ENCODE results near the gene ATP2A3. TPM values are rescaled to one million over a fixed set of nuclear protein-coding genes. Genes with fewer than 3 reads are reported as not detected.

ATP2A3 gene
- total RNA-seq, 1 experiment from 2014 or later, result 13.3 TPM

DNA sequence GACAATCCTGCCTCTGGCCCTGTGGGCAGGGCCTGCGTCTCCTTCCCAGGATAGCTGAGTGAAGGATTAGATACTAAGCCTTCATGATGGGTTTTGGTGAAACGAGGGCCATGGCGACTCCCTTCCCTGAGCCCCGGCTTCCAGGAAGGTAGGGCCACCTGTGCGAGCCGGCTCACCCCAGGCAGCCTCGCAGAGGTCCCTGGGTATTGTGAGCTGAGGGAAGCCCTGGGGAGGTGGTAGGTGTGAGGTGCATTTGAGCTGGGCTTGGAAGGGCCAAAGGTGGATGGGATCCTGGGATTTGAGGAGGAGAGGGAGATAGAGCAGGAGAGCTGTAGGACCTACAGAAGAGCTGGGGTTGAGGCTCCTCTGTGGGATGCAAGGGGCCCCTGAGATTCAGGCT lies 41.5 kb downstream of the ATP2A3 start:
- no peak overlapping the region for H2BK120ac ChIP-seq (ENCODE audit: low read depth, low read length, poor library complexity, severe bottlenecking)
- H3K4me1 ChIP-seq (ENCODE audit: insufficient read depth, low read length), result no peaks in the 10 kb centered on the region
- no peak overlapping the region for H3T11ph ChIP-seq (ENCODE audit: low read length)
- no peak overlapping the region for H3K56ac ChIP-seq (ENCODE audit: insufficient read length, low read depth, low read length)
- H2BK15ac ChIP-seq (ENCODE audit: low read depth, low read length), result no peak overlapping the region
- no peak overlapping the region; a peak in 1 of 7 replicates for H3K27ac Mint-ChIP-seq
- WGBS (ENCODE audit: extremely low coverage, insufficient read length, low lambda C conversion rate), result no CpG with 5 or more reads among the region's 7 CpGs
- no peaks in the 10 kb centered on the region for H3K27me3 Mint-ChIP-seq (ENCODE audit: low read depth)
- no peak overlapping the region for H2BK12ac ChIP-seq (ENCODE audit: insufficient read length, low read depth, low read length)
- no peaks in the 10 kb centered on the region for H3K23me2 ChIP-seq (ENCODE audit: insufficient read length, low read depth, low read length, poor library complexity, severe bottlenecking)
- H3K4ac ChIP-seq (ENCODE audit: low read depth, low read length), result no peak overlapping the region
- TF ChIP-seq, protein P1, sequence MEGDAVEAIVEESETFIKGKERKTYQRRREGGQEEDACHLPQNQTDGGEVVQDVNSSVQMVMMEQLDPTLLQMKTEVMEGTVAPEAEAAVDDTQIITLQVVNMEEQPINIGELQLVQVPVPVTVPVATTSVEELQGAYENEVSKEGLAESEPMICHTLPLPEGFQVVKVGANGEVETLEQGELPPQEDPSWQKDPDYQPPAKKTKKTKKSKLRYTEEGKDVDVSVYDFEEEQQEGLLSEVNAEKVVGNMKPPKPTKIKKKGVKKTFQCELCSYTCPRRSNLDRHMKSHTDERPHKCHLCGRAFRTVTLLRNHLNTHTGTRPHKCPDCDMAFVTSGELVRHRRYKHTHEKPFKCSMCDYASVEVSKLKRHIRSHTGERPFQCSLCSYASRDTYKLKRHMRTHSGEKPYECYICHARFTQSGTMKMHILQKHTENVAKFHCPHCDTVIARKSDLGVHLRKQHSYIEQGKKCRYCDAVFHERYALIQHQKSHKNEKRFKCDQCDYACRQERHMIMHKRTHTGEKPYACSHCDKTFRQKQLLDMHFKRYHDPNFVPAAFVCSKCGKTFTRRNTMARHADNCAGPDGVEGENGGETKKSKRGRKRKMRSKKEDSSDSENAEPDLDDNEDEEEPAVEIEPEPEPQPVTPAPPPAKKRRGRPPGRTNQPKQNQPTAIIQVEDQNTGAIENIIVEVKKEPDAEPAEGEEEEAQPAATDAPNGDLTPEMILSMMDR (conservative IDR thresholded peaks at IDR 0.05), result no peak
- H2AFZ ChIP-seq (ENCODE audit: low read length), result no peak overlapping the region
- no peaks in the 10 kb centered on the region for H3K9me3 Mint-ChIP-seq
- H3K14ac ChIP-seq (ENCODE audit: insufficient read depth, low read length), result no peak overlapping the region
- no peak overlapping the region for H4K8ac ChIP-seq (replicated peaks; ENCODE audit: insufficient read length, low read depth, low read length)
- no peak overlapping the region for H3K4me3 Mint-ChIP-seq
- H4K20me1 ChIP-seq (ENCODE audit: control insufficient read depth, insufficient read depth, insufficient read length), result no peaks in the 10 kb centered on the region
- H3K79me2 ChIP-seq (ENCODE audit: insufficient read depth, low read length), result no peaks in the 10 kb centered on the region
- no peak overlapping the region for H3K23ac ChIP-seq (ENCODE audit: insufficient read length, low read depth, low read length)
- no peak overlapping the region for H4K91ac ChIP-seq (ENCODE audit: insufficient read length, low read depth, low read length)
- H3K4me2 ChIP-seq (ENCODE audit: insufficient read depth, insufficient read length, low read length), result no peak overlapping the region
- peaks cover 13 to 43% of the 10 kb centered on the region in 2 experiments; a peak in 3 of 4 replicates for H3K4me1 Mint-ChIP-seq
- H2BK20ac ChIP-seq (ENCODE audit: low read depth, low read length, poor library complexity, severe bottlenecking), result no peak overlapping the region
- no peak overlapping the region for H3K27ac ChIP-seq (ENCODE audit: insufficient read length, low read depth, low read length)
- DNase-seq, result no peak
- no peaks in the 10 kb centered on the region for H3K79me1 ChIP-seq (ENCODE audit: insufficient read depth, low read depth, low read length, poor library complexity, severe bottlenecking)
- no peaks in the 10 kb centered on the region for H3K9me3 ChIP-seq (ENCODE audit: control insufficient read depth, low read depth, low read length)
- no peak overlapping the region for H2BK5ac ChIP-seq (ENCODE audit: insufficient read length, low read length)
- no peak overlapping the region for H3K18ac ChIP-seq (ENCODE audit: insufficient read length, low read depth, low read length)
- no peaks in the 10 kb centered on the region for H3K36me3 Mint-ChIP-seq (ENCODE audit: insufficient read depth in 1 of 3, low read depth in 3 of 3)
- H3K9ac ChIP-seq (ENCODE audit: extremely low read depth, insufficient read length, low read length), result no peak overlapping the region
- H4K5ac ChIP-seq (ENCODE audit: insufficient read length, low read depth, low read length), result no peak overlapping the region
- no peaks in the 10 kb centered on the region for H3K27me3 ChIP-seq (ENCODE audit: insufficient read depth, low read length)
- no peak overlapping the region for H2AK5ac ChIP-seq (ENCODE audit: insufficient read length, low read length)

Data from H9 (cell line).